Hematopoietic multipotent progenitor cell treated with erythropoietin and hydrocortisone succinate and interleukin-3 and kit ligand, for 15 days (in vitro differentiated cells): Measurements from ENCODE around the gene OSBP.
"Not testable (repeated sequence)": the region's sequence is repeated elsewhere in the genome, so short reads cannot be mapped to it uniquely, and the experiment has no call there.

ENCODE experiments used
- DNase-seq: peaks from one replicate; pipeline ENCODE4 v3.0.0-alpha.2; 2015; ENCODE audit warnings: low spot score

Gene OSBP

GRCh38 chr11:59615637-59616395 is at the start of gene OSBP:
Gene OSBP, minus strand, starts transcription at chr11:59615774. Its CDS starts 110 bp downstream, at chr11:59615664.
- DNase-seq = peak; percentile 99

- DNase-seq = no peak
These were observed 45.0 kb upstream of the OSBP start for GRCh38 chr11:59660621-59661020.

- no peak for DNase-seq
These were observed 44.4 kb upstream of the OSBP start for GRCh38 chr11:59659981-59660380.

GRCh38 chr11:59658036-59658435 is 42.5 kb upstream of the OSBP start:
- no peak for DNase-seq

- no peak for DNase-seq
These were observed 39.3 kb upstream of the OSBP start for GRCh38 chr11:59654893-59655292.

GRCh38 chr11:59647245-59647980 is 31.8 kb upstream of the OSBP start:
- DNase-seq = no peak

GRCh38 chr11:59644528-59644927 is 29.0 kb upstream of the OSBP start:
- DNase-seq = no peak

- DNase-seq = no peak
These were observed 27.8 kb upstream of the OSBP start for GRCh38 chr11:59643390-59643789.

- no peak for DNase-seq
These were observed 25.6 kb upstream of the OSBP start for GRCh38 chr11:59641156-59641555.

GRCh38 chr11:59630493-59630892 is 14.9 kb upstream of the OSBP start:
- no peak for DNase-seq

GRCh38 chr11:59629996-59630395 is 14.4 kb upstream of the OSBP start:
- DNase-seq = no peak

GRCh38 chr11:59626969-59627368 is 11.4 kb upstream of the OSBP start:
- DNase-seq = not testable (repeated sequence)

GRCh38 chr11:59625703-59626102 is 10.1 kb upstream of the OSBP start:
- DNase-seq = no peak

- no peak for DNase-seq
These were observed 2.3 kb upstream of the OSBP start for GRCh38 chr11:59617876-59618275.

GRCh38 chr11:59616396-59616982 is 915 bp upstream of the OSBP start:
- DNase-seq = no peak

- peak; percentile 45 for DNase-seq
These were observed 396 bp downstream of the OSBP start for GRCh38 chr11:59615120-59615636.

- peak; percentile 36 for DNase-seq
These were observed 1.1 kb downstream of the OSBP start for GRCh38 chr11:59614277-59615119.

GRCh38 chr11:59611570-59612565 is 3.7 kb downstream of the OSBP start:
- no peak for DNase-seq

- no peak for DNase-seq
These were observed 5.3 kb downstream of the OSBP start for GRCh38 chr11:59610289-59610688.

GRCh38 chr11:59607703-59608454 is 7.7 kb downstream of the OSBP start:
- no peak for DNase-seq
